ENCODE results near the gene DNPH1. TPM values are rescaled to one million over a fixed set of nuclear protein-coding genes. Genes with fewer than 3 reads are reported as not detected.

DNPH1 gene
- total and polyA plus RNA-seq, 9 of the 15 experiments (the other 6 are each of a cell fraction or from before 2014, with no cell fraction given): 7.3 to 300 (median 68.7) TPM

GRCh38 chr6:43247114-43247999 lies 18.1 kb upstream of the DNPH1 start (continued):
- TF ChIP-seq MTA1 (IDR thresholded peaks at IDR 0.05; ENCODE audit: borderline replicate concordance) (0 out of 2 replicates have a peak, but pooled peaks have one; percentile 26), ETV5 (CRISPR knock-in tag; IDR thresholded peaks at IDR 0.05; ENCODE audit: low read depth) (no peak), IFI16 (CRISPR knock-in tag; IDR thresholded peaks at IDR 0.05) (no peak), RBBP5 (IDR thresholded peaks at IDR 0.05; ENCODE audit: borderline replicate concordance, insufficient read depth, low read length, poor library complexity, severe bottlenecking) (no peak), FUS (optimal IDR thresholded peaks at IDR 0.05; ENCODE audit: low read depth, low read length) (no peak), WHSC1 (IDR thresholded peaks at IDR 0.05; ENCODE audit: low read length) (no peak), HDAC3 (IDR thresholded peaks at IDR 0.05; ENCODE audit: borderline replicate concordance, partially characterized antibody) (no peak), ZNF586 (CRISPR knock-in tag; conservative IDR thresholded peaks at IDR 0.05) (no peak), U2AF2 (optimal IDR thresholded peaks at IDR 0.05; ENCODE audit: low read depth, low read length) (no peak), KDM5B (IDR thresholded peaks at IDR 0.05; ENCODE audit: insufficient replicate concordance, low read depth, low read length) (no peak), TAL1 (IDR thresholded peaks at IDR 0.05) (no peak), SMAD1 (IDR thresholded peaks at IDR 0.05; ENCODE audit: low read depth, low read length, partially characterized antibody) (no peak), ARID2 (IDR thresholded peaks at IDR 0.05) (no peak), HDAC6 (IDR thresholded peaks at IDR 0.05; ENCODE audit: low read depth, low read length) (no peak), NR1H2 (CRISPR knock-in tag; IDR thresholded peaks at IDR 0.05) (no peak), SIN3A (IDR thresholded peaks at IDR 0.05; ENCODE audit: borderline replicate concordance in 2 of 2, control insufficient read depth in 1 of 2, low read depth in 2 of 2, low read length in 2 of 2) (0 out of 4 replicates have a peak, but pooled peaks of 1 of the 2 experiments have one; percentile 30), HSF4 (CRISPR knock-in tag; IDR thresholded peaks at IDR 0.05; ENCODE audit: borderline replicate concordance) (no peak), ZNF12 (CRISPR knock-in tag; IDR thresholded peaks at IDR 0.05) (no peak), NR3C1 (CRISPR knock-in tag; IDR thresholded peaks at IDR 0.05) (no peak), ID3 (CRISPR knock-in tag; IDR thresholded peaks at IDR 0.05) (no peak), ID3 (tag; IDR thresholded peaks at IDR 0.05) (no peak), ZNF384 (IDR thresholded peaks at IDR 0.05; ENCODE audit: low read depth, low read length) (no peak)
- TF ChIP-seq, protein P1, sequence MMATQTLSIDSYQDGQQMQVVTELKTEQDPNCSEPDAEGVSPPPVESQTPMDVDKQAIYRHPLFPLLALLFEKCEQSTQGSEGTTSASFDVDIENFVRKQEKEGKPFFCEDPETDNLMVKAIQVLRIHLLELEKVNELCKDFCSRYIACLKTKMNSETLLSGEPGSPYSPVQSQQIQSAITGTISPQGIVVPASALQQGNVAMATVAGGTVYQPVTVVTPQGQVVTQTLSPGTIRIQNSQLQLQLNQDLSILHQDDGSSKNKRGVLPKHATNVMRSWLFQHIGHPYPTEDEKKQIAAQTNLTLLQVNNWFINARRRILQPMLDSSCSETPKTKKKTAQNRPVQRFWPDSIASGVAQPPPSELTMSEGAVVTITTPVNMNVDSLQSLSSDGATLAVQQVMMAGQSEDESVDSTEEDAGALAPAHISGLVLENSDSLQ (IDR thresholded peaks at IDR 0.05): no peak
- TF ChIP-seq, protein P2, sequence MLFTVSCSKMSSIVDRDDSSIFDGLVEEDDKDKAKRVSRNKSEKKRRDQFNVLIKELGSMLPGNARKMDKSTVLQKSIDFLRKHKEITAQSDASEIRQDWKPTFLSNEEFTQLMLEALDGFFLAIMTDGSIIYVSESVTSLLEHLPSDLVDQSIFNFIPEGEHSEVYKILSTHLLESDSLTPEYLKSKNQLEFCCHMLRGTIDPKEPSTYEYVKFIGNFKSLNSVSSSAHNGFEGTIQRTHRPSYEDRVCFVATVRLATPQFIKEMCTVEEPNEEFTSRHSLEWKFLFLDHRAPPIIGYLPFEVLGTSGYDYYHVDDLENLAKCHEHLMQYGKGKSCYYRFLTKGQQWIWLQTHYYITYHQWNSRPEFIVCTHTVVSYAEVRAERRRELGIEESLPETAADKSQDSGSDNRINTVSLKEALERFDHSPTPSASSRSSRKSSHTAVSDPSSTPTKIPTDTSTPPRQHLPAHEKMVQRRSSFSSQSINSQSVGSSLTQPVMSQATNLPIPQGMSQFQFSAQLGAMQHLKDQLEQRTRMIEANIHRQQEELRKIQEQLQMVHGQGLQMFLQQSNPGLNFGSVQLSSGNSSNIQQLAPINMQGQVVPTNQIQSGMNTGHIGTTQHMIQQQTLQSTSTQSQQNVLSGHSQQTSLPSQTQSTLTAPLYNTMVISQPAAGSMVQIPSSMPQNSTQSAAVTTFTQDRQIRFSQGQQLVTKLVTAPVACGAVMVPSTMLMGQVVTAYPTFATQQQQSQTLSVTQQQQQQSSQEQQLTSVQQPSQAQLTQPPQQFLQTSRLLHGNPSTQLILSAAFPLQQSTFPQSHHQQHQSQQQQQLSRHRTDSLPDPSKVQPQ (CRISPR knock-in tag; IDR thresholded peaks at IDR 0.05; ENCODE audit: borderline replicate concordance): no peak
